Esophagus squamous epithelium (tissue), 4 donors: ENCODE measurements around the gene PLA2G10.

Experiments used
- CTCF ChIP-seq, 6 experiments: fragments of 450-650 bp in 4 of 6; fragments of 200-600 bp in 2 of 6; sonication (generic) in 2 of 6; IDR thresholded peaks; one replicate each; pipeline ENCODE4 v1.5.1; 2016 to 2019; ENCODE audit warnings: antibody characterized with exemption in 6 of 6, mild to moderate bottlenecking in 4 of 6, moderate library complexity in 4 of 6
- POLR2A ChIP-seq, 4 donors: fragments of 450-650 bp; IDR thresholded peaks; one replicate each; pipeline ENCODE4 v1.6.1; 2017; ENCODE audit warnings: antibody characterized with exemption in 4 of 4, mild to moderate bottlenecking in 4 of 4, moderate library complexity in 3 of 4

DNA sequence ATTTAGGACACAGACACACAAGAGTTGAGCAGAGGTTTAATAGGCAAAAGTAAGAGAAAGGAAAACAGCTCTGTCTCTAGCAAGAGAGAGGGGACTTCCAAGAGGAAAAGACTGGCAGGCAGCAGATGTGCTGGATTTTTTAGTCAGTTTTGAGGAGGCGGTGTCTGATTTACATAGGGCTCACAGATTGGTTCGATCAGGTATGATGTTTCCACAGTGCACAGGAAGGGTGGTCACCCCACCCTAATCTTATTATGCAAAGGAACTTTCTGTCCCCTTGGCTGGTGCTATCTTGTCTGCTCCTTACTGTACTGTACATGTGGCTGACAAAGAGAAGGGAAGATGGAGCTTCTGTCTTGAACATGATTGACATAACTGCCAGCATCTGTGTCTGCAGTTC lies 36.0 kb downstream of the PLA2G10 start:
- TF ChIP-seq CTCF (IDR thresholded peaks at IDR 0.05) = no peak
- TF ChIP-seq POLR2A (IDR thresholded peaks at IDR 0.05) = no peak
